Osteocyte (in vitro differentiated cells): ENCODE results near the gene RCSD1. TPM values are rescaled to one million over a fixed set of nuclear protein-coding genes. Genes with fewer than 3 reads are reported as not detected.

Experiments
- DNase-seq: peaks from one replicate; pipeline ENCODE4 v3.0.0; 2021; ENCODE audit warnings: mixed read lengths; ENCODE audit not compliant: unreplicated experiment; ENCODE audit errors: extremely low spot score
- H3K27ac Mint-ChIP-seq: one replicate; pipeline ENCODE4 v1.8.0; 2021; ENCODE audit warnings: mild to moderate bottlenecking, mixed read lengths; ENCODE audit not compliant: unreplicated experiment
- H3K27me3 Mint-ChIP-seq: one replicate; pipeline ENCODE4 v1.8.0; 2021; ENCODE audit warnings: mixed read lengths; ENCODE audit not compliant: unreplicated experiment
- H3K36me3 Mint-ChIP-seq: one replicate; pipeline ENCODE4 v1.8.0; 2021; ENCODE audit warnings: mixed read lengths; ENCODE audit not compliant: unreplicated experiment
- H3K4me1 Mint-ChIP-seq: one replicate; pipeline ENCODE4 v1.8.0; 2021; ENCODE audit warnings: mixed read lengths; ENCODE audit not compliant: unreplicated experiment
- H3K4me3 Mint-ChIP-seq: one replicate; pipeline ENCODE4 v1.8.0; 2021; ENCODE audit warnings: mild to moderate bottlenecking, moderate library complexity, mixed read lengths; ENCODE audit not compliant: unreplicated experiment
- H3K9me3 Mint-ChIP-seq: one replicate; pipeline ENCODE4 v1.8.0; 2021; ENCODE audit warnings: mixed read lengths; ENCODE audit not compliant: unreplicated experiment
- CTCF ChIP-seq: fragments of 200-600 bp; sonication (generic); IDR thresholded peaks from 2 replicates; pipeline ENCODE4 v1.5.0; 2021; ENCODE audit warnings: antibody characterized with exemption, mild to moderate bottlenecking, moderate library complexity
- total RNA-seq: library from RNA; stranded (reverse); gene quantifications from 2 replicates; pipeline ENCODE4 v1.2.1, GENCODE V29; 2021

RCSD1 gene
- total RNA-seq, 1 donor from 2014 or later, result not detected

- no peak overlapping the region for H3K27ac Mint-ChIP-seq
Measured at GRCh38 chr1:167599957-167600581, 30.0 kb upstream of the RCSD1 start.

GRCh38 chr1:167601442-167602383 is 28.3 kb upstream of the RCSD1 start:
- Mint-ChIP-seq H3K36me3 (no peaks in the 10 kb centered on the region), H3K4me1 (peaks cover 10% of the 10 kb centered on the region), H3K9me3 (peaks cover under 1% of the 10 kb centered on the region), H3K4me3 (no peak overlapping the region), H3K27ac (no peak overlapping the region), H3K27me3 (peaks cover 10% of the 10 kb centered on the region)
- no peak for TF ChIP-seq CTCF
- DNase-seq, result no peak

More at GRCh38 chr1:167599957-167600581, 30.0 kb upstream of the RCSD1 start:
- Mint-ChIP-seq H3K4me1 (peaks cover 10% of the 10 kb centered on the region), H3K4me3 (no peak overlapping the region), H3K27me3 (peaks cover 23% of the 10 kb centered on the region), H3K9me3 (no peaks in the 10 kb centered on the region), H3K36me3 (no peaks in the 10 kb centered on the region)
- peak; percentile 72 for TF ChIP-seq CTCF
- no peak for DNase-seq

- peak; percentile 51 for DNase-seq
- TF ChIP-seq CTCF, result no peak
- Mint-ChIP-seq H3K9me3 (peaks cover 8% of the 10 kb centered on the region), H3K4me1 (peaks cover 10% of the 10 kb centered on the region), H3K36me3 (no peaks in the 10 kb centered on the region), H3K4me3 (no peak overlapping the region), H3K27ac (no peak overlapping the region), H3K27me3 (peaks cover 5% of the 10 kb centered on the region)
Measured at GRCh38 chr1:167602840-167603239, 27.2 kb upstream of the RCSD1 start.

- Mint-ChIP-seq H3K4me1 (peaks cover 7% of the 10 kb centered on the region), H3K4me3 (no peak overlapping the region), H3K27me3 (peaks cover 17% of the 10 kb centered on the region), H3K9me3 (peaks cover 8% of the 10 kb centered on the region), H3K27ac (no peak overlapping the region), H3K36me3 (no peaks in the 10 kb centered on the region)
- no peak for DNase-seq
- TF ChIP-seq CTCF, result no peak
Measured at GRCh38 chr1:167605576-167605975, 24.5 kb upstream of the RCSD1 start.

- peaks cover 12% of the 10 kb centered on the region for H3K9me3 Mint-ChIP-seq
- no peak for DNase-seq
- H3K27ac Mint-ChIP-seq, result no peak overlapping the region
- no peak for TF ChIP-seq CTCF
- H3K36me3 Mint-ChIP-seq, result no peaks in the 10 kb centered on the region
- no peak overlapping the region for H3K4me3 Mint-ChIP-seq
- peaks cover 38% of the 10 kb centered on the region for H3K27me3 Mint-ChIP-seq
- peaks cover 4% of the 10 kb centered on the region for H3K4me1 Mint-ChIP-seq
Measured at GRCh38 chr1:167611983-167612382, 18.0 kb upstream of the RCSD1 start.
